HCT116 (cell line): ENCODE results near the gene KIRREL3. TPM values are rescaled to one million over a fixed set of nuclear protein-coding genes. Genes with fewer than 3 reads are reported as not detected.

ENCODE experiments used
- ATAC-seq: fragments of 200-7000 bp; cut with Tn5 transposase; 2 replicates; pipeline ENCODE4 v1.9.1; 2020; ENCODE audit warnings: mild to moderate bottlenecking, moderate library complexity
- BruUV-seq: library from RNA; stranded (reverse); fragments of 400-500 nt; replicated peaks from 2 replicates; lab custom pipeline; 2021; lab: Mats Ljungman, UMichigan
- CTCF ChIA-PET: fragments of 300-600 bp; sonication (Branson Sonifier 250); formaldehyde crosslinking; loops from one replicate; lab custom pipeline; 2021; ENCODE audit warnings: antibody characterized with exemption; lab: Charles Lee
- POLR2A ChIA-PET: fragments of 300-600, 350-600 bp; sonication (Branson Sonifier 250); formaldehyde crosslinking; loops from one replicate; lab custom pipeline; 2021; ENCODE audit warnings: antibody characterized with exemption; lab: Charles Lee
- RAD21 ChIA-PET, 2 experiments: fragments of 300-600 bp; sonication (Branson Sonifier 250); formaldehyde crosslinking; loops; one replicate each; lab custom pipeline; 2023; ENCODE audit warnings: low total read pairs in 2 of 2; ENCODE audit not compliant: uncharacterized antibody in 2 of 2, unreplicated experiment in 2 of 2, low non-redundant PET in 1 of 2; lab: Charles Lee
- DNase-seq: peaks from one replicate; pipeline ENCODE4 v3.0.0-alpha.2; 2010; ENCODE audit warnings: low read depth, low spot score
- H2AFZ ChIP-seq: fragments of 200-600 bp; shearing (Covaris generic), sonication (generic); 2 replicates; pipeline ENCODE4 v1.6.1; 2017; ENCODE audit warnings: low read depth, mixed run types, mixed read lengths, antibody characterized with exemption, low read length; ENCODE audit not compliant: poor library complexity, severe bottlenecking
- H3K27ac ChIP-seq: 2 replicates; pipeline ENCODE4 v1.5.1; 2012; ENCODE audit warnings: low read depth, low read length
- H3K27me3 ChIP-seq: fragments of 200-600 bp; sonication (generic); 2 replicates; pipeline ENCODE4 v1.6.1; 2016; ENCODE audit warnings: mixed run types, low read length, mixed read lengths; ENCODE audit not compliant: insufficient read depth
- H3K36me3 ChIP-seq, 2 experiments: fragments of 200-500 bp in 1 of 2; fragments of 200-600 bp in 1 of 2; sonication (Bioruptor generic) in 1 of 2; sonication (generic) in 1 of 2; 2 replicates each; pipeline versions ENCODE4 v1.5.1 to v1.6.1; 2014 to 2016; ENCODE audit warnings: low read length in 2 of 2, inconsistent platforms in 1 of 2, mixed read lengths in 1 of 2, mixed run types in 1 of 2; ENCODE audit not compliant: insufficient read depth in 2 of 2, control insufficient read depth in 1 of 2
- H3K4me1 ChIP-seq, 2 experiments: fragments of 200-600 bp in 1 of 2; sonication (generic) in 1 of 2; 2 replicates each; pipeline versions ENCODE4 v1.5.1 to v1.6.1; 2012 to 2017; ENCODE audit warnings: low read length in 2 of 2, inconsistent platforms in 1 of 2, mild to moderate bottlenecking in 1 of 2, mixed read lengths in 1 of 2, mixed run types in 1 of 2, moderate library complexity in 1 of 2; ENCODE audit not compliant: insufficient read depth in 2 of 2, control insufficient read depth in 1 of 2
- H3K4me2 ChIP-seq: fragments of 200-600 bp; sonication (generic); 2 replicates; pipeline ENCODE4 v1.6.1; 2017; ENCODE audit warnings: mixed run types, low read length, mixed read lengths
- H3K4me3 ChIP-seq, 2 experiments: fragments of 200-600 bp in 1 of 2; sonication (generic) in 1 of 2; replicated peaks in 1 of 2; 2 replicates each; pipeline ENCODE4 v1.5.1; 2011 to 2016; ENCODE audit warnings: low read length in 2 of 2, control low read depth in 1 of 2, low read depth in 1 of 2, mild to moderate bottlenecking in 1 of 2, mixed read lengths in 1 of 2, mixed run types in 1 of 2
- H3K79me2 ChIP-seq: fragments of 200-600 bp; sonication (generic); 2 replicates; pipeline ENCODE4 v1.6.1; 2017; ENCODE audit warnings: mild to moderate bottlenecking, mixed run types, low read length, moderate library complexity, mixed read lengths; ENCODE audit not compliant: insufficient read depth
- H3K9ac ChIP-seq: fragments of 200-600 bp; sonication (generic); 2 replicates; pipeline ENCODE4 v1.6.1; 2016; ENCODE audit warnings: low read length, mixed read lengths
- H3K9me2 ChIP-seq: fragments of 200-600 bp; sonication (generic), shearing (Covaris generic); 2 replicates; pipeline ENCODE4 v1.6.1; 2017; ENCODE audit warnings: mixed run types, mild to moderate bottlenecking, moderate library complexity; ENCODE audit not compliant: insufficient read depth
- H3K9me3 ChIP-seq, 2 experiments: fragments of 200-500 bp in 1 of 2; fragments of 200-600 bp in 1 of 2; sonication (Bioruptor generic) in 1 of 2; sonication (generic) in 1 of 2; 2 replicates each; pipeline ENCODE4 v1.6.1; 2014 to 2017; ENCODE audit warnings: low read length in 2 of 2, mixed read lengths in 2 of 2, inconsistent platforms in 1 of 2, low read depth in 1 of 2, mild to moderate bottlenecking in 1 of 2, mixed run types in 1 of 2, moderate library complexity in 1 of 2; ENCODE audit not compliant: control insufficient read depth in 1 of 2, insufficient read depth in 1 of 2
- H4K20me1 ChIP-seq: fragments of 200-600 bp; sonication (generic), shearing (Covaris generic); 2 replicates; pipeline ENCODE4 v1.6.1; 2017; ENCODE audit warnings: mixed run types, mild to moderate bottlenecking, moderate library complexity; ENCODE audit not compliant: insufficient read depth
- EGR1 ChIP-seq: IDR thresholded peaks from 2 replicates; pipeline ENCODE4 v1.6.1; 2012; ENCODE audit warnings: low read depth
- EZH2phosphoT487 ChIP-seq: fragments of 200-600 bp; IDR thresholded peaks from 2 replicates; pipeline ENCODE4 v1.6.1; 2018; ENCODE audit warnings: antibody characterized with exemption, borderline replicate concordance
- FOSL1 ChIP-seq: IDR thresholded peaks from 2 replicates; pipeline ENCODE4 v1.6.1; 2012; ENCODE audit warnings: low read depth
- JUND ChIP-seq: IDR thresholded peaks from 2 replicates; pipeline ENCODE4 v1.6.1; 2012
- TCF7L2 ChIP-seq: IDR thresholded peaks from 2 replicates; pipeline ENCODE4 v1.7.0; 2011; ENCODE audit warnings: borderline replicate concordance, inconsistent platforms; ENCODE audit not compliant: insufficient read depth, insufficient read length; ENCODE audit errors: extremely low read depth
- ZNF274 ChIP-seq: fragments of 200-500 bp; sonication (Bioruptor generic); IDR thresholded peaks from 2 replicates; pipeline ENCODE4 v1.6.1; 2014; ENCODE audit warnings: mild to moderate bottlenecking, low read depth, low read length, inconsistent platforms
- intact Hi-C: fragments of 100-400 bp; cut with micrococcal nuclease; formaldehyde crosslinking; loops from 2 replicates; pipeline ENCODE4 v1.10.0; 2022
- total RNA-seq: library from RNA; stranded (reverse); gene quantifications from one replicate; pipeline ENCODE4 v1.2.1, GENCODE V29; 2021; ENCODE audit not compliant: unreplicated experiment
- TF ChIP-seq, protein P1 (sequence below): IDR thresholded peaks from 2 replicates; pipeline ENCODE4 v1.6.1; 2012; ENCODE audit warnings: low read depth

KIRREL3 gene
- total RNA-seq, 1 experiment from 2014 or later: not detected

DNA sequence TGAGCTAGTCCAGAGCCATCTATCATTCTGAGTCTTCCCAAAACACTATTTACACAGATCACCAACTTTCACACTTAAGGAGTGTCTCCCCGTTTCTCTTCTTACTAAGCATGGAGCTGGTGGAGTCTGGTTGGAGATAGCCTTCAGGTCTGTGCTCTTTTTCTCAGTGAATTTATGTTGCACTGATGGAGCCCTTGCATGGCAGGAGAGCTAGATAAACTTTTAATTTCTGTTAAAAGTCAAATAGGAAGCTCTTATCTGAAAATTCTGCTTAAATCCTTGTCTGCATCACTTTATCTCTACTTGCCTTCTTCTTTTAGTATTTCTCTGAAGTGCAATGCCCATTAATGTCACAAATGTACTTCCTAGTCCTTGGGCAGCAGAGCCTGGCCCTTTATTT lies 581.7 kb downstream of the KIRREL3 start:
- H3K27me3 ChIP-seq: no peaks in the 10 kb centered on the region
- H3K9ac ChIP-seq: no peak overlapping the region
- H2AFZ ChIP-seq: no peak overlapping the region
- TF ChIP-seq EGR1: no peak
- no peak for TF ChIP-seq FOSL1
- no peak for TF ChIP-seq ZNF274
- no peak for TF ChIP-seq TCF7L2
- TF ChIP-seq EZH2phosphoT487: no peak
- TF ChIP-seq JUND: no peak
- TF ChIP-seq, protein P1, sequence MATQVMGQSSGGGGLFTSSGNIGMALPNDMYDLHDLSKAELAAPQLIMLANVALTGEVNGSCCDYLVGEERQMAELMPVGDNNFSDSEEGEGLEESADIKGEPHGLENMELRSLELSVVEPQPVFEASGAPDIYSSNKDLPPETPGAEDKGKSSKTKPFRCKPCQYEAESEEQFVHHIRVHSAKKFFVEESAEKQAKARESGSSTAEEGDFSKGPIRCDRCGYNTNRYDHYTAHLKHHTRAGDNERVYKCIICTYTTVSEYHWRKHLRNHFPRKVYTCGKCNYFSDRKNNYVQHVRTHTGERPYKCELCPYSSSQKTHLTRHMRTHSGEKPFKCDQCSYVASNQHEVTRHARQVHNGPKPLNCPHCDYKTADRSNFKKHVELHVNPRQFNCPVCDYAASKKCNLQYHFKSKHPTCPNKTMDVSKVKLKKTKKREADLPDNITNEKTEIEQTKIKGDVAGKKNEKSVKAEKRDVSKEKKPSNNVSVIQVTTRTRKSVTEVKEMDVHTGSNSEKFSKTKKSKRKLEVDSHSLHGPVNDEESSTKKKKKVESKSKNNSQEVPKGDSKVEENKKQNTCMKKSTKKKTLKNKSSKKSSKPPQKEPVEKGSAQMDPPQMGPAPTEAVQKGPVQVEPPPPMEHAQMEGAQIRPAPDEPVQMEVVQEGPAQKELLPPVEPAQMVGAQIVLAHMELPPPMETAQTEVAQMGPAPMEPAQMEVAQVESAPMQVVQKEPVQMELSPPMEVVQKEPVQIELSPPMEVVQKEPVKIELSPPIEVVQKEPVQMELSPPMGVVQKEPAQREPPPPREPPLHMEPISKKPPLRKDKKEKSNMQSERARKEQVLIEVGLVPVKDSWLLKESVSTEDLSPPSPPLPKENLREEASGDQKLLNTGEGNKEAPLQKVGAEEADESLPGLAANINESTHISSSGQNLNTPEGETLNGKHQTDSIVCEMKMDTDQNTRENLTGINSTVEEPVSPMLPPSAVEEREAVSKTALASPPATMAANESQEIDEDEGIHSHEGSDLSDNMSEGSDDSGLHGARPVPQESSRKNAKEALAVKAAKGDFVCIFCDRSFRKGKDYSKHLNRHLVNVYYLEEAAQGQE: no peak
- intact Hi-C loops: no loop called here
- H3K36me3 ChIP-seq: no peaks in the 10 kb centered on the region
- ChIA-PET POLR2A (no interaction called here), CTCF (no interaction called here), RAD21 (no interaction called here)
- H3K9me3 ChIP-seq: no peaks in the 10 kb centered on the region
- H4K20me1 ChIP-seq: no peaks in the 10 kb centered on the region
- DNase-seq (no peak), ATAC-seq (no peak)
- H3K9me2 ChIP-seq: no peaks in the 10 kb centered on the region
- H3K4me1 ChIP-seq: no peaks in the 10 kb centered on the region
- no TSS peak for BruUV-seq
- no peak overlapping the region for H3K4me2 ChIP-seq
- no peak overlapping the region for H3K4me3 ChIP-seq
- no peak overlapping the region for H3K27ac ChIP-seq
- H3K79me2 ChIP-seq: no peaks in the 10 kb centered on the region
